Stimulated activated CD4-positive, alpha-beta T cell treated with anti-CD3 and anti-CD28 coated beads, Interleukin-12 subunit alpha, Interleukin-12 subunit beta, amount 100 ng/mL, for 24 hours (primary cell): ENCODE data around the gene SLC39A5.
"Not testable (repeated sequence)": the region's sequence is repeated elsewhere in the genome, so short reads cannot be mapped to it uniquely, and the experiment has no call there.

ENCODE experiments used
- DNase-seq, 2 experiments: peaks; one replicate each; pipeline ENCODE4 v3.0.0-alpha.2; 2020; ENCODE audit warnings: low read depth in 2 of 2

The SLC39A5 gene

DNA sequence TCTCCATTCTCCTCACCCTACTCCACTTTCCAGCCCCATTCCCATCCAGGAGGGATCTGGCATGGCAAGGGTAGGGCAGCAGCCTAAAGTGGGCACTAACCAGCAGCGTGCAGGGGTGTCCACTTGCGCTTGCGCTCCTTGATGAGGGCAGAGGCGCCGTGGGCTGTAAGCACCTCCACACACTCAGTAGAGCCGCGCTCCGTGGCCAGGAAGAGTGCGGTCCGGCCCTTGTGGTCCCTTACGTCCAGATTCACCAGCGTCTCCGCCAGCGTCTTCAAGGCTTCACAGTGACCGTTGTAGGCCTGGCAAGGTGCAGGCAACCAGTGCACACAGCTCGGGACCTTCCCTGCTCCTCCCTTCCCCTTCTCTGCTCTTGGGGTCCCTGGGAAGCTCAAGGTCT is 18.1 kb downstream of the SLC39A5 start:
- no peak for DNase-seq

- DNase-seq, result no peak
These were observed 18.9 kb downstream of the SLC39A5 start for GRCh38 chr12:56248711-56249110.

GRCh38 chr12:56252649-56253048 is 22.8 kb downstream of the SLC39A5 start:
- no peak for DNase-seq

DNA sequence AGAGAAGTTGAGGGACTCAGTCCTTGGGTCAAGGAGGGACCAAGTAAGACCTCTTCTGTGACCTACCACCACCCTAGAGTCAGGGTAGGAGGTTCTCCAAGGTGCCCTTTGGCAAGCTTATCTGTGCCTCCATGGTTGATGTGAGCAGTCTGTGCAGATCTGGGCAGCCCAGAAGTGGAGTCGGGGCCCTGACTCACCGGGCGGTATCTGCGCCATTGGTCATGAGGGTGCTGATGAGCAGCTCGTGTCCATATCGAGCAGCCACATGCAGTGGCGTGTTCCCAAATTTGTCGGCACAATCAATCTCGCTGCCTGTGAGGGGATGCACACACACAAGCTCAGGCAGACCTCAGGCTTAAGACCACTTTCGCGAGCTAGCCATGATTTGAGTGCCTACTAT is 23.2 kb downstream of the SLC39A5 start:
- no peak for DNase-seq

GRCh38 chr12:56255671-56256070 is 25.8 kb downstream of the SLC39A5 start:
- no peak for DNase-seq

- DNase-seq, result no peak
These were observed 26.6 kb downstream of the SLC39A5 start for GRCh38 chr12:56256326-56256960.

DNA sequence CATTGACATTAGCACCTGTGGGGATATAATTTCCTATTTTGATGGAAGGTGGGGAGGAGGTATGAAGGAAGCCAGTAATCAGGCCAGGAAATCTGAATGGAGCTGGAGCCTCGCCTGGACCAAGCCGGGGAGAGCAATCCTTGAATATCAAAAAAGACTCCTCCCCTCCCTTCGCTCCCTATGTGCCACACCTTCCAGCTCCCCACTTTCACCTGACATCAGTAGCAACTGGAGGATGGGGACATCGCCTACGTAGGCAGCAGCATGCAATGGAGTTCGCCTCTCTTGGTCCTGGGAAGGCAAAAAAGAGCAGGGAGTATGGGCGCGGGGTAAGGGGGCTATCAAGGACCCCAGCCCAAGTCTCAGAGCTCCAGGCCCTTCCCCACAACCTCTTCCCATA is 27.2 kb downstream of the SLC39A5 start:
- DNase-seq, result no peak

DNA sequence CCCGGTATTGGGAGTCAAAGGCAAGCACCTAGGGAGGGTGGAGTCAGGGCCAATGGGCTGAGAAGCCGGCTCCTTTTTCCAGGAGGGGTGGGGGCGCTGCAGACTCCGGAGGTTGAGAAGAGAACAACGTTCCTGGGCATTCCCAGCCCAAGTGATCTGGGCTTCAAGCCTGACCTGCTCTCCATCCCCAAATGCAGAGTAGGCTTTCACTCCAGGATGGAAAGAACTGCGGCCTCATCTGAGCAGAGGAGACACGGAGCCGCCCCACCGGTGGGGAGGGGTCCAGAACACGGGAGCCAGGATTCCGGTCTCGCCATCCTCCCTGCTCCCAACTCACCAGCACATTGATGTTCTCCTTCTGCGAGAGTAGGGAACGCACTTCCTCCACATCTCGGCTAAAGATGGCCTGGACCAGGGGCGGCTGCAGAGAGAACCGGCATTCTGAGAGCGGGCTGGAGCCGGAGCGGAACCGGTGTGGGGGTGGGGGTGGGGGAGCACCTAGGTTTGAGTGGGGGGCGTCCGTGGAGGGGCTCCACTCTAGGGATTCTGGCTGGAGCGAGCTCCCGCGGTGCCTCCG is 27.7 kb downstream of the SLC39A5 start:
- peak in 1 of 2 experiments; percentile 4 for DNase-seq

- peak; percentile 54 to 71 for DNase-seq
These were observed 28.4 kb downstream of the SLC39A5 start, which contains the start of gene ANKRD52 for GRCh38 chr12:56258068-56258819. TSS of gene ANKRD52 (minus strand) at chr12:56258384. CDS start at chr12:56258269, 115 bp downstream.

GRCh38 chr12:56258820-56259183 is 29.0 kb downstream of the SLC39A5 start:
- DNase-seq, result no peak

- DNase-seq, result no peak
These were observed 30.5 kb downstream of the SLC39A5 start for GRCh38 chr12:56260380-56260779.

GRCh38 chr12:56260921-56261320 is 31.1 kb downstream of the SLC39A5 start:
- DNase-seq, result no peak

DNA sequence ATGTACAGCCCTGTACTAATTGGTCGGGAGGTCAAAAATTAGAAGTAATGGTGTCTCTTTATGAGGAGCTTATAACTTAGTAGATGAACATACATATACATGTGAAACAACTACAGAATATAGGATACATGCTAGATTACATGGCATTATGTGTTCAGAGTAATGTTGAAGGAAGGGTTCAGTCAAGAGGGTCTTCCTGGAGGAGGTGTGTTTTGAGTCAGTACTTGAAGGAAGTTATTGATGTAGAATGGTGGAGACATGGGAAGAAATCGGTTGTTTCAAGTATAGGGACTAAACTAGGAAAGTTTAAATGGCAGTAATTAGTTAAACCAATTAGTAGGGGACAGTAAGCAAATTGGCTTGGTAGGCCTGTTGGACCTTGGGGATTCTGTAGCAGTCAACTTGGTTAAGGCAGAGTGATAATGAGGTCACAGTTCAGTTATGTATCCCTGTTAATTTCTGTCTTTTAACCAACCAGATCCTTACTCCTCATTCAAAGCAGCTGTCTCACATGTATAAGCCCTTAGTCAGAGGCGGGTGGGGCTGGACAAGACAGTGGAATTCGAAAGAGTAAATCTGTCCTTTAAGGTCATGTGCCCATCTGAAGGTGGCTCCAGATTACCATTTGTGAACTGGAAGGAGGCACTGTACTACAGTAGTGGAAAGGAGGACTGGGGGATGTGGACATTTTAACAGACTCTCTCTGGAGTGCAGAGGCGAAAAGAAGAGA is 31.8 kb downstream of the SLC39A5 start:
- no peak for DNase-seq

GRCh38 chr12:56262955-56263354 is 33.1 kb downstream of the SLC39A5 start:
- DNase-seq, result not testable (repeated sequence)

GRCh38 chr12:56266068-56266692 is 36.3 kb downstream of the SLC39A5 start:
- DNase-seq, result not testable (repeated sequence)

GRCh38 chr12:56266693-56267442 is 37.0 kb downstream of the SLC39A5 start, which contains the start of gene COQ10A:
TSS of gene COQ10A (plus strand) at chr12:56266942. CDS start at chr12:56267119, 177 bp downstream.
- DNase-seq, result peak; percentile 71 to 87

DNA sequence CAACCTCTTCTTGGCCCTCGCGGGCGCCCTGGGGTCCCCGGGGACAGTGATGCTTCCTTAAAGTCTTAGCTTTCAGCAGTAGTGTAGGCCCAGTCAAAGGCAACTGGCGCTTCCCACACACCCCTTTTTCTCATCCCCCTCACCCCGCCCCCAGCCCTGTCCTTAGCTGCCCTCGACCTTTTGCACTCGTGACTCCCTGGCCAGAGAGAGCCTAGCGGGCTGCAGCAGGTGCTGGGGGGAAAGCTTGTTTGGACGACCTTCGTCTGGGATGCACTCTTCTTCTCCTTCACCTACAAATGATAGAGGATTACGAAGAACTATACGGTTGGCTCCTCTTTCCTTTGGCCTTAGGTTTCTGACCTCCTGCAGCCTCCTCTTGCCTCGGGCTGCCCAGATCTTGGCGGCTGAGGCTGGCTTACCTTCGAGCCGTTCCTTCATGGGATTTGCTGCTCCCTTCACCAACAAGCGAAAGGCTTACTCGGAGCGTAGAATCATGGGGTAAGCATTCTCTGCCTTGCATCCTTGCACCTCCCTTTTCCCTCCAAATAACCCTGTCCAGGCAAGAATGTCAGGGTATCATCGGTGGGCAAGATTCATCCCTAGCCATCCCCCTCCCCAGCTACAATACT is 37.7 kb downstream of the SLC39A5 start:
- no peak for DNase-seq

GRCh38 chr12:56271031-56271430 is 41.2 kb downstream of the SLC39A5 start:
- no peak for DNase-seq

GRCh38 chr12:56272468-56272867 is 42.6 kb downstream of the SLC39A5 start:
- not testable (repeated sequence) for DNase-seq

GRCh38 chr12:56274299-56274698 is 44.4 kb downstream of the SLC39A5 start:
- DNase-seq, result no peak
